Measurements from ENCODE around the gene TKTL1. TPM values are rescaled to one million over a fixed set of nuclear protein-coding genes. Genes with fewer than 3 reads are reported as not detected.

TKTL1 gene
- total and polyA plus RNA-seq, 2 of the 8 experiments (the other 6 are each of a cell fraction or from before 2014, with no cell fraction given), result 0.05 TPM; not detected in 1

DNA sequence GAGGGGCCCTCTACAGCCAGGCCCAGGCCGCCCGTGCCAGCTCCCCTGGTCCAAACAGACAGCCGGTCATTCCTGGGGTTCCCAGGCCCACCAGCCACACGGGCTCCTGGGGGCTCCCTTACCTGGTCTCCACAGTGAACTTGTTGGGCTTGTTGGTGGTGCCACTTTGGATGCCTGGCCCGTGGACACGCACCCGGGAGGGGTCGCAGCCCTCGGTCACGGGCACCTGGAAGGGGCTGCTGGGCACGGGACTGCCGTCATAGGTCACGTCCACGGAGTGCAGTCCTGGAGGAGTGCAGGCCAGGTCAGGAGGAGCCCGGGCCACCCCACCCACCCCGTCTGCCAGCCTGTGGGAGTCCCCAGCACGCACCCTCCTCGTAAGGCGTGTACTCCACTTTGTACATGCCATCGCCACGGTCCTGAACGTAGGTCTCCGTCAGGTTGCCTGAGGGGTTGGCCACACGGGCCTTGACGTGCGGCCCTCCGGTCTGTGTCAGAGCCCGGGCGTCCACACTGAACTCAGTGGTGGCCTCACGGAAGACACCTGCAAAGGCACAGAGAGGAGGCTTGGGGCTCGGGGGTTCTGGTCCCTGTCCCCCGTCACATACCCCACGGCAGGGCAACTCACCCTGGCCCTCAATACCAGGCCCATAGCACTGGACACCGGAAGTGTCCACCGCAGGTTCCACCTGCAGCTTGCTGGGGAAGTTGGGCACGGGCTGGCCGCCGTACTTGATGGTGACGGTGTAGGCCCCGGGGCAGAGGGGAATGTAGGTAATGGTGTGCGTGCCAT is 64.0 kb downstream of the TKTL1 start:
- no peak for DNase-seq (ENCODE audit: low read depth in 1 of 2, low spot score in 2 of 2)
- Histone ChIP-seq H2BK5ac (ENCODE audit: low read depth, low read length) (no peak overlapping the region), H2AK5ac (ENCODE audit: low read depth, low read length) (no peak overlapping the region), H3K4ac (replicated peaks; ENCODE audit: insufficient read length, low read depth, low read length) (no peak overlapping the region), H4K5ac (ENCODE audit: insufficient read length, low read depth, low read length) (no peak overlapping the region), H3K4me1 (replicated peaks in 1 of 4; ENCODE audit: control insufficient read depth in 3 of 4, insufficient read depth in 4 of 4, low read length in 3 of 4) (no peaks in the 10 kb centered on the region), H3K27me3 (replicated peaks in 1 of 4; ENCODE audit: control insufficient read depth in 3 of 4, extremely low read depth in 1 of 4, insufficient read depth in 3 of 4, low read length in 3 of 4) (no peaks in the 10 kb centered on the region), H3K9me3 (ENCODE audit: insufficient read depth in 2 of 2, low read depth in 1 of 2, low read length in 1 of 2) (no peaks in the 10 kb centered on the region), H3K56ac (replicated peaks; ENCODE audit: insufficient read length, low read depth, low read length) (no peak overlapping the region), H3K36me3 (ENCODE audit: control insufficient read depth in 2 of 4, insufficient read depth in 4 of 4, low read length in 3 of 4) (peaks cover 40 to 94% (median 76%) of the 10 kb centered on the region in 4 experiments), H3K14ac (ENCODE audit: insufficient read length) (no peak overlapping the region), H3K4me2 (ENCODE audit: insufficient read depth in 1 of 2, low read depth in 2 of 2, low read length in 2 of 2) (no peak overlapping the region), H2BK15ac (ENCODE audit: low read length) (no peak overlapping the region), H3K23me2 (ENCODE audit: low read depth, low read length) (no peaks in the 10 kb centered on the region), H3K4me3 (ENCODE audit: extremely low read depth in 1 of 4, insufficient read depth in 2 of 4, low read depth in 3 of 4, low read length in 4 of 4) (no peak overlapping the region), H2AFZ (ENCODE audit: low read length) (no peak overlapping the region), H4K91ac (replicated peaks; ENCODE audit: insufficient read length, low read length) (no peak overlapping the region), H3K27ac (ENCODE audit: low read depth, low read length) (no peak overlapping the region), H2BK20ac (ENCODE audit: low read length) (no peak overlapping the region), H3K23ac (ENCODE audit: insufficient read length) (no peak overlapping the region), H4K8ac (ENCODE audit: extremely low read depth, insufficient read depth, low read length) (no peak overlapping the region), H3K9ac (replicated peaks in 1 of 4; ENCODE audit: extremely low read depth in 1 of 4, low read depth in 3 of 4, low read length in 3 of 4) (no peak overlapping the region), H2BK12ac (ENCODE audit: low read depth, low read length) (no peak overlapping the region), H4K20me1 (replicated peaks in 1 of 2; ENCODE audit: control insufficient read depth in 1 of 2, insufficient read depth in 2 of 2, low read length in 2 of 2) (peaks cover 12 to 44% of the 10 kb centered on the region in 2 experiments), H2BK120ac (replicated peaks; ENCODE audit: low read depth, low read length) (no peak overlapping the region), H3K18ac (ENCODE audit: extremely low read depth, low read length) (no peak overlapping the region), H3K79me1 (ENCODE audit: low read depth, low read length) (no peaks in the 10 kb centered on the region; the same call in 1 of the 2 replicates), H3K79me2 (ENCODE audit: control insufficient read depth in 1 of 2, insufficient read depth in 2 of 2, low read length in 2 of 2) (peaks cover 0 to 10% of the 10 kb centered on the region in 2 experiments; a peak in 2 of 4 replicates)
- CTCF ChIA-PET (ENCODE audit: partially characterized antibody), result no interaction called here
- TF ChIP-seq RFX5 (IDR thresholded peaks at IDR 0.05; ENCODE audit: borderline replicate concordance, low read depth, low read length) (no peak), SAP30 (IDR thresholded peaks at IDR 0.05; ENCODE audit: insufficient read depth, insufficient replicate concordance, low read length) (no peak), CHD1 (IDR thresholded peaks at IDR 0.05; ENCODE audit: low read depth, low read length) (no peak), POLR2AphosphoS5 (IDR thresholded peaks at IDR 0.05; ENCODE audit: low read depth, low read length) (peak; percentile 50), YY1 (IDR thresholded peaks at IDR 0.05; ENCODE audit: low read depth, low read length) (no peak), EP300 (IDR thresholded peaks at IDR 0.05; ENCODE audit: borderline replicate concordance in 1 of 2, low read depth in 2 of 2, low read length in 2 of 2) (no peak), SRF (IDR thresholded peaks at IDR 0.05; ENCODE audit: low read depth, low read length) (no peak)
- WGBS, 2 experiments (ENCODE audit: extremely low coverage in 1 of 2, insufficient coverage in 1 of 2, insufficient read length in 1 of 2, insufficient replicate concordance in 2 of 2, low coverage in 1 of 2, low lambda C conversion rate in 2 of 2, missing lambda C conversion rate in 1 of 2), result 98% methylated on average over 20 of the region's 41 CpGs; no CpG with 5 or more reads in 1 of the 2 experiments
- FAIRE-seq, result no peak
- POLR2A ChIA-PET (ENCODE audit: partially characterized antibody), result interaction anchor here (0.6 to 15.6 kb wide), 5 partner anchors 5 to 170 kb away, joined by 3 to 348 read pairs (median 46); no protein-coding TSS in a partner anchor
